G401 (cell line): ENCODE results near the gene TMEM151B. TPM values are rescaled to one million over a fixed set of nuclear protein-coding genes. Genes with fewer than 3 reads are reported as not detected.

Source experiments
- DNase-seq: peaks from one replicate; pipeline ENCODE4 v3.0.0-alpha.2; 2015; ENCODE audit warnings: low spot score
- in situ Hi-C: cut with HindIII; loops from 2 replicates; pipeline ENCODE4 v1.10.0; 2016; ENCODE audit warnings: low sequenced_read_pairs, mixed read lengths
- total RNA-seq: library from RNA; depleted of rRNA; stranded (reverse); fragments of >200 nt; shearing (Covaris generic); gene quantifications from 2 replicates; pipeline ENCODE4 v1.2.3, GENCODE V29; 2014

Gene TMEM151B
- total RNA-seq, 1 experiment from 2014 or later, result 14.6 TPM

DNA sequence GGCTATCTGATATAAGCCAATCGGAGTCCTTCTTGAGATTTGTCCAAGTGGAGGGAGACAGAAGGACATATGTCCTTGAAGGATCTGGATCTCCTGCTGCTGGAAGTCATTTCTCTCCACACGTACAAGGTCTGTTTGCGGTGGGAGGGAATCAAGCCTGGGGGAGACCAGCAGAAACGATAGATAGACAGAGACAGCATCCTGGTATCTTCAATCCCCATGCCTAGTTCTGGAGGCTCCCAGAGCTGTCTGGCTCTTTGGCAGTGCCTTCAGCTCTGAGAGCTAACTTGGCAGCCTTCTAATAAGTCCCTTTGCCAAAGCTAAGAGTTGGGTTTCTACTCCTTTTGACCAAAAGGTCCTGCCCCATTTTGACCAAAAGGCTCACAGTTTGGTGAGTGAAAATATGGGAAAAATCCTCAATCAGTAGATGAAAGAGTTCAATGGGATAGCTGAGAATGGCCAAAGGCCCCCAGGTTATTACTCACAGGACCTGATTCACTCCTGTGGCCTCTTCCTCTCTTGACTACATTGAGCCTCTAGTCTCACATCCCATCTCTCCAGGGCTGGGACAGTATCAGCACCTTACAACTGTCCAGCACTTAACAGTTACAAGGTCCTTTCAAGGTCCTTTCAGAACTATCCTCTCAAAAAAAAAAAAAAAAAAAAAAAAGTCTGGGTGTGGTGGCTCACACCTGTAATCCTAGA, 22.6 kb downstream of the TMEM151B start:
- peak; percentile 80 for DNase-seq
- in situ Hi-C loops, result no loop called here

DNA sequence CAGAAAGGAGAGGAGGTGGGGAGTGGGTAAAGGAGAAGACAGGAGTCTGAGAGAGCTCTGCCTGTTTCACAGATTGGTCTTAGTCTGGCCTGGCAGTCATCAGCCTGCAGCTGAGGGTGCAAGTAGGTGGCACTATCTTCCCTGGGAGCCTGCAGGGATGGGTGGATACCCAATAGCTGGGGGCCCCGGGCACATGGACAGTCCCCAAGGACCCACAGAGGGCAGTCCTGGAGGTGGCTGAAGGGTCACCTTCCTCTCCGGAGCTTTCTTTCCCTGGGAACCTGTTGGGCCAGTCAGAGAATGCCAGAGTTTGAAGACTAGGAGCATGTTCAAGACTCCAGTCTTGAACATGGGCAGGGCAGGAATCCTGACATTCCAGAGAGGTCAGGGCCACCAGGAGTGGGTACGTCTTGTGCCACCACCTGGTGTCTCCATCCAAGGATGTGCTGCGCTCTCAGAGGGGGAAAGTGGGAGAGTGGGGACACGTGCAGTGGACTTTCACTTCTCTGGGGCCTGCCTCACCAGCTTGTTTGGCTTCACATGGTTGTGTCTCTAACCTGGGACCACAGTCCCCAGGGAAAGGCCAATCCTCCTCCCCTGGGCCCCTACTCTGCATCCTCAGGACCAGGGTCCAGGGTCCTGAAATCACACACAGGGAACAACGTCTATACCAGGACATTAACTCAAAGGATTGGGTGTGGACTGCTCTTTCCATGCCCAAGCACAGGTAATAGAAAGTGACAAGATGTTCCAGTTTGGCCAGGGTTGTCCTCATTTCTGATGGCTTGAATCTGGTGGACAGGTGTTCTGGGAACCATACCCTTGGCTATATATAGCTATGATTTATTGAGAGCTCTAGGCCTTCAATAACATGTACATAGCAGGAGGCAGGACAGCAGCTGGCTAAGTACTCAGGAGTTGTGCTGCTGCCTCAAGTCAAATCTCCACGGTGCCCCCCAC, 24.9 kb downstream of the TMEM151B start:
- in situ Hi-C loops, result no loop called here
- DNase-seq, result peak; percentile 64

DNA sequence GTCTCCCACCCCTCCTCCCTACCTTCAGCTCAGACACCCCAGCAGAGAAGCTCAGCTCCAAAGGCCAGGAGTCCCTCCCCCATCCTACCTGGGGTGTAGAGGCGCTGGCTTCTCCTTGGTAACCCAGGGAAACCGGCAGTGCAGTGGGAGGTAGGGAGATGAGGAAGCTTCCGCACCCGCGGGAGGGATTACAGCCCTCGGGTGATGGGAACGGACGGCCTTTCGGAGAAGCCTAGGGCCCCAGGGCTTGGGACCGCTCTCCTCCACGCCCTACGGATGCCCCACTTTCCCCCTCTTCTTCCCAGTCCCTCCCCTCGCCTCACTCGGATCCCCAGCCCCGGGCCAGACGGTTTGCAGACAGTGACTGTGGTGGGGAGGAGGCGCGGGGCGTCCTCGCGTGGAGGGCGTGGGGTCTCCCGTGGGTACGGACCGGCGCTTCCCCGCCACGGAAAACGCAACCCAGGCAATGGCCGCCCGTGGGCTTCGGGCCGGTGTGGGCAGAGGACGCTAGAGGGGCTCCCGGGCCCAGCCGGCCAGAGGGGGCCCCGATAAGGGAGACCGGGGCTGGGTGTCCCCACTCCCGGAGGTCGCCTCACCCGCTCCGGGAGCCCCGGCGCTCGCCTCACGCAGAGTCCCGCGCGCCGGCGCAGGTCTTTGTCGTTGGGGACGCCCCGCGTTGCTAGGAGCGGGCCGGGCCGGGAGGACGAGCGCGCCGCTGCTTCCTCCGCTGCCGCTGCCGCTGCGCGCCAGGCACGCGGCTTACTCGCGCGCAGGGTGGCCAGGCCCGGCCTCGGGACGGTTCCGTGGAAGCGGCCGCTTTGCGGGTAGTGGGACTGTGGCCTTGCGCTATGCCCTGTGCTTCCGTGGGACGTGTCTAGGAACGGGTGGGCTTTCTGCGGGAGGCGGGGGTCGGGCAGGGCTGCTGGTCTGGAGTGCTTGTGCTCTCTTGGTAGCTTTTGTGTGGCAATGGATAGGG, 27.1 kb downstream of the TMEM151B start:
- in situ Hi-C loops, result no loop called here
- peak; percentile 70 for DNase-seq

DNA sequence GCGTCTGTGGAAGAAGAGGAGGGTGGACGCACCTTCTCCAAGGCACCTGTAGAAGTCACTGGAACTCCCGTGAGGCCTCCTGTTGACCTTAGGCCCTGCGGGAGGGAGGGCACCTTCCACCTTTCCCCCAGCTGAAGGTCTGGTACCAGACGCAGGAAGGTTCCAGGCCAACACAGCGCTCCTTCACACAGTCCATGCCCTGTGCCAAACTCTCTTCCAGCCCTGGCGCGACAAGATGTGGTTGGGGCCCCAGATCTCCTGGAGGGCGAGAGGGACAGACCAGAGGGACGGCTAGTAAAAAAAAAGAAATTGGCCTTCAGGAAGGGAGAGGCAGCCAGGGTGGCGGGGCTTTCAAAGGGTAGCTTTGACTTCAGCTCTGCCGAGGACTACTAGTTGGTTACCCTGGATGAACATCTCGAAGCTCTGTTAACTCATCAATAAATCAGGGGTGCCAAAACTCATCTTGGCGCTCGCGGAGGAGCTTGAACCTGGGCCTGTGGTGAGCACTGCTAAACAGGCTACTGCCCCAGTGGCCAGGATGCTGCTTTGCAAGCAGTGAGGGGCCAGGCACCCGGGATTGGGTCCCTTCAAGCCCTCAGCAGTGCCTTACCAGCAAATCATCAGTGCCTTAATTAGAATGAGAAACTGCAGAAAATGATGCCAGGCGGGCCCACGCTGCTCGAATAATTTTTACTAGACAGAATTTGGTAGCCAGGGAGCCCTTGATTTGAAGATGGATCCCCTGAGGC, 28.0 kb downstream of the TMEM151B start:
- DNase-seq, result no peak

DNA sequence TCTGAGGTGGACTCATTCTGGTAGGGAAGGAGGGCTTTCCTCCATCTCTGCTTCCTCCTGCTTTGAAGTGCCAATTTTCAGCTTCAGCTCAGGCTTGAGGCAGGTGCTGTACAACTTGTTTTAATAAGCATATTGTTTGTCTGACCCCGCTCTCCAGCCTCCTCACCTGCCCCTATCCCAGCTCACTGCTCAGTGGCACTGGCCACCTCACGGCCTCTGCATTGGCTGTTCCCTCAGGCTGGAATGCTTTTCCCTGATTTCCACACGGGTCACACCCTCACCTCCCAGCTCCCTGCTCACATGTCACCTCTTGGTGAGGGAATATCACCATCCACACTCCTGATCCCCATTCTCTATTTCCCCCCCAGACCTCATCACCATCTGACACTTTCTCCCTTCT, 28.6 kb downstream of the TMEM151B start:
- in situ Hi-C loops, result no loop called here

More for the DNA sequence above, 28.0 kb downstream of the TMEM151B start:
- in situ Hi-C loops, result no loop called here

DNA sequence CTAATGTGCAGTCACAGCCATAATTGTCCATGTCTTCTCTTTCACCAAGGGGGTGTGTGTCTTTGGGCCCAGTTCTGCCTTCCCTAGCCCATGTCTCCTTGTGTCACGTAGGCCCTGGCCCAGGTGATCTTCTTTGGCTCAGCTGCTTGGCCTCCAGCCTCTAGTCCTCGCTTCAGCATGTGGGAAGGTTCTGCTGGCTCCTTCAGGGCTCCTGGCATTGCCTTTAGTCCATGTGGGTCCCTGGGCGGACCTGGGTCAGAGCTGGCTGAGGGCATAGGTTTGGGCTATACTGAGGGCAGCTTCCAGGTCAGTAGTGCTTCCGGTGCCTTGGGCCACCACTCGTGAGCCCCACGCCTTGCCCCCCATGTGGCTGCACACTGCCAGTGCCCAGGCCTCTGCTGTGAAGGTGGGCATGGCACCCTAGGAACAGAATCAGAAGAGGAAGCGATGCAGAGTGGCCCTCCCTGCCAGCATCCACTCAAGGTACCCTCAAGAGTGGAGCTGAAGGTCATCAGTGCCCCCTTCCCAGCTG, 30.1 kb downstream of the TMEM151B start:
- in situ Hi-C loops, result no loop called here
- no peak for DNase-seq

More for the DNA sequence above, 28.6 kb downstream of the TMEM151B start:
- no peak for DNase-seq

DNA sequence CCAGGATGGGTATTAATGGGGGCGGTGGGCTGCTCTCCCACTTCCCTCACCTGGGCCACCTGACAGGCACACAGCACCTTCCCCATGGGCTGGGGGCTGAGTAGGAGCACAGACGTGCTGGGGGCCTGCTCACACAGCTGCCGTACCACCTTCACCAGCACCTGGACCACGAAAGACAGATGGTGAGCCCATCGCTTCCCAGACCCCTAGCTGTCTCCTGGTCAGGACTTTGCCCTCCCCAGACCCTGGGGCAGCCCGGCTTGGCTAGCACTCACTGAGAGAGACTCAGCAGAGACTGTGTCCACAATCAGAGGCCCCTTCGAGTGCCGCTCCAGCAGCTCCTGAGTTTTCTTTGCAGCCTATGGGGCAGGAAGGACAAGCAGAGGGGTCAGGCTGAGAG, 30.9 kb downstream of the TMEM151B start:
- DNase-seq, result no peak

DNA sequence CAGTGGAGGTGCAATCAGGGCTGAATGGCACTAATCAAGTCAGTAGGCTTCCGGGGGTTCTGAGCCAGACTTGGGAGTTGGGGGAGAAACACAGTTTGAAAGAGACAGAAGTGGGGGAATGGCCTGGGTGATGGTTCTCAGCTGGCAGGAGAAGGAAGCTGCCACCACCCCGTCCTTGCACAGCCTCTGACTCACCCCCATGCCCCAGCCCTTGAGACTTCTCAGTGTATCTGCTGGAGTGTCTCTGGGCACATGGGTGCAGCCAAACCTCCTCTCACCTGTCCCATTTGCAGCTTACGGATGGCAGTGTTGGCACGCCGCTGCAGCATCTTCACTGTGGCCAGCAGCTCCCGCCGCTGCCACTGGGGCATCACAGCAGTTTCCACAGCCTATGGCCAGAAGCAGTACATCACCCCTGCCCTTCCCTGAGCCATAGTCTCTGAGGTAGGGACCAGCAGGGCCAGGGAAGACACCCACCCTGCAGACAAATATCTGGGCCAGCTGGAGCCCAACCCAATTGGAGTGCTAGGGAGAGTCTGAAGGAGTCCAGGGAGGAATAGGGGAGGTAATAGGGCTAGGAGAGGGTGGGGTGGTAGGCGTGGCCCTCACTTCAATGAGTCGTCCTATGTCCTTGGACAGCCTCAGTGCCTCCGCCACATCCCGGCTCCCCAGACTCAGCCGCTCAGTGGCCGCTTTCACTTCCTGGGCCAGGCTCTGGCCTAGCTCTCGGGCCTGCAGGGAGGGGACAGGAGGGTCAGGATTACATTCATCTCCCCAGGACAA, 31.7 kb downstream of the TMEM151B start:
- DNase-seq, result no peak
- in situ Hi-C loops, result no loop called here

More for the DNA sequence above, 30.9 kb downstream of the TMEM151B start:
- in situ Hi-C loops, result no loop called here

DNA sequence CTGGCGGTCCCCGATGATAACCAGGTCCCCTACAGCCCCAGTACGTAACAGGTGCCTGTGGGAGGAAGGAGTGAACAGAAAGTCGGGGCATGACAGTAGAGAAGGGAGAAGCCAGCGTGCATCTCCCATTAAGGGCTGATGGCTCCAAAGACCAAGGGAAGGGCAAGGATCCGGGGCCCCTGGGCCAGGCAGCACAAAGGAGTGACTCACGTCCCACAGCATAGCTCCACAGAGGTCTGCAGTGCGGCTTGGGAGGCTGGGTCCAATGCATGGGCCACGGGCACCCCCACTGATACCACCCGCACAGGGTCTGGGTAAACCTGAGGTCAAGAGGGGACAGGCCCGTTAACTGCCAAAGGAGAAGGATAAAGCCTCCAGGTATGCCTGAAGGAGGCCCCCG, 32.6 kb downstream of the TMEM151B start:
- in situ Hi-C loops, result no loop called here

DNA sequence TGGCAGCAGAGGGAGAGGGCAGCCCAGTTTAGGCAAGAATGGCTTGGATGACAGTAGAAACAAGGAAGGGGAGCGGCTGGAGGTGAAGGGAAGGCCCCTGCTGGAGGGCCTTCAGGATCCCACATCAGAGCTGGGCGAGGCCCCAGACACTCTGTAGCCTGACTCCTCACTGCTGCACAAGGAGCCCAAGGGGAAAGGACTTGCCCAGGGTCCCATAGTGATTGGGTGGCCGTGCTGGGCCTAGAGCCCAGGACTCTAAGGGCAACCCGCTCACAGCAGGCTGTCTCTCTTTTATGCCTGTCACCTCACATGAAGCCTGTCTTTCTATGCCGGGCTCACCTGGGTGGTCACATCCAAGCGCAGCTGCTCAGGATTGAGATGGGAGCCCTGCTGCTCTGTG, 33.6 kb downstream of the TMEM151B start:
- no peak for DNase-seq
- in situ Hi-C loops, result no loop called here

More for the DNA sequence above, 32.6 kb downstream of the TMEM151B start:
- no peak for DNase-seq

DNA sequence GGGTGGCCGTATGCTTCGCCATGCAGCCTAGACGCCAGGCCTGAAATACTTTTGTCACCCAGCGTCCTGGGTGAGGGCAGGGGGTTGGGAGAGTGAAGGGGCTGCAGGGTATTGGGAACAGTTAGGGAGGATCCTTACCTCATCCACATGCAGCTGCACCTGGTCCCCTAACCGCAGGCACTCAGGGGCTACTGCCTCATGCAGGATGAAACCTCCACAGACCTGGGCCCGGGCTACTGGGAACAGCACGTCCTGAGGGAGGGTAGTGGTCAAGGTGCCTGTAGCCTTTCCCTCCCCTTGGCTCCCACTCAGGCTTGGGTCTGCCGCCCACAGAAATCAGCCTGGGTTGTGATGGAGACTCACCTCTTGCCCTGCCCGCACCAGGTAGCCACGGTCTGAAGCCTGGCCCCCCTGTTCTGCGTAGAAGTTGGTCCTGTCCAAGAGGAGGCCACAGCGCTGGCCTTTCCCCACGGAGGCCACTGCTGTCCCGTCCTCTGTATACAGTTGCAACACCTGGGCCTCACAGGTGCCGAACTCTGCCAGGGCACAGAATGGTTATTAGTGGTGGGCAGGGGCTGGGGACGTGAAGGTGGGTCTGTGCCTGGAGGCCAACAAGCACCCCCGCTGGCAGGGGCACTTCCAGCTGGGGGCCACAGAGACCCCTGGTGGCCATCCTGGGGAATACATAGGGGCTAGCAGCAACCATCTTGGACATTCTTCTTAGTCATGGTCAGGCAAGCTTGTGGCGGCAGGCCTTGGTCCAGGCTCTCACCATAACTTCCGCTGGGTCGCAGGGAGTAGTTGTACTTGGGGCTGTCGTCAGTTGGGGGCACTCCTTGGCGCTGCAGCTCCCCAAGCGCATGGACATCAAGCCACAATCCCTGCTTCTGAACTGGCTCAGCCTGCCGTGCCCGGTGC, 34.3 kb downstream of the TMEM151B start:
- DNase-seq, result peak; percentile 71

DNA sequence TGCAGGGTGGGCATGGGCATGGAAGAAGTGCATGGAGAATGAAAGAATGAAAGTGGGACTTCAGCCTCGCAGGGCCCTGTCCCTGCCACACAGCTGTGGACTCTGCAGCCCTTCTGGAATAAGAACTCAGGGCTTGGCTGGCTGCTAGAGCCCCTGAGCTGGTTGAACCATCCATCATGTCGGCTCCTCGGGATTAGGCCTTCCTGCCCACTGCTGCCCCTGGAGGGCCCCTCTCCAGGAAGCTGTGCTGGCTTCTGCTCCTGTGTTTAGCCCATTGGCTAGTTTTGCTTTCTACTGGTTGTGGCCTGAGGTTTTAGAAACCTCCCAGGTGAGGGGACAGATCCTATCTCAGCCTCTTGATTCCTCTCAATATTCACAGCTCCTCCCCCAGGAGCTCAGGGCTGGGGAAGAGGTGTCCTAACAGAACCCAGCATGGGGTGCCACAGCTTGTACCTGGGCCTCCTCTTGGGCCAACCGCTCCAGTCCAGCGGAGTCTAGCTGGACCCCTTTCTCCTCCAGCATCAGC, 35.0 kb downstream of the TMEM151B start:
- DNase-seq, result no peak
- in situ Hi-C loops, result no loop called here

More for the DNA sequence above, 34.3 kb downstream of the TMEM151B start:
- in situ Hi-C loops, result no loop called here

DNA sequence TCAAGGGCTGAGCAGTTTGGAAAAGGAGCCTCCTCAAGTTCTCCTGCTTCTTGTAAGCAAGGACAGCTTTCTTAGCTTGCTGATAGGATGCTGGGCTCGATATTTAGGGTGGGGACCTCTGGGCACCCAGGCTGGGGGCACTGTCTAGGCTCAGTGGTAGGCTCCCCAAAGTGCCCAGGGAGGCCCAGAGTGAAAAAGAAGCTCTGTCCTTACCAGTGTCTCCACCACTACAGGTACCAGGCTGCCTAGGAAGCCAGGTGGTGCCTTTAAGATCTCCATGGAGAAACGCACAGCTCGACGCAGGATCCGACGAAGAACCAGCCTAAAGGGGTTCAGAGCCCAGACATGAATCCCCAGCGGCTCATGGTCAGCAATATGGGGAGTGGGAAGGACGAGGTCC, 36.5 kb downstream of the TMEM151B start:
- in situ Hi-C loops, result no loop called here
- DNase-seq, result no peak

DNA sequence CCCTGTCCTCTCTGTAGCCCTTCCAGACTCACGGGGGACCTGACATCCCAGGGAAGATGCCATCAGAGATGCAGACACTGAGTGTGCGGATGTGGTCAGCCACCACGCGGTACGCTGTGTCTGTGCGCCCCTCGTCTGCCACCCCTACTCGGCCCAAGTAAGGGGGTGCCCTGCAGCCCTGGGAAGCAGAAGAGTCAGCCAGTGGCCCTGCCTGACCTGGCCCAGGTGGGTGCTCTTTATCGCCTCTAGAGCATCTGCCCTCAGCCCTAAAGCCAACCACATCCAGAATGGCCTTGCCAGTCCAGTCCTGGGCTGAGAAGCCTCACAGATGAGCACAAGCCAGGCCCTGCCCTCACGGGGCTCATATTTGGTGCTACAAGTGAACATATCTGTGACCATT, 37.0 kb downstream of the TMEM151B start:
- in situ Hi-C loops, result no loop called here

DNA sequence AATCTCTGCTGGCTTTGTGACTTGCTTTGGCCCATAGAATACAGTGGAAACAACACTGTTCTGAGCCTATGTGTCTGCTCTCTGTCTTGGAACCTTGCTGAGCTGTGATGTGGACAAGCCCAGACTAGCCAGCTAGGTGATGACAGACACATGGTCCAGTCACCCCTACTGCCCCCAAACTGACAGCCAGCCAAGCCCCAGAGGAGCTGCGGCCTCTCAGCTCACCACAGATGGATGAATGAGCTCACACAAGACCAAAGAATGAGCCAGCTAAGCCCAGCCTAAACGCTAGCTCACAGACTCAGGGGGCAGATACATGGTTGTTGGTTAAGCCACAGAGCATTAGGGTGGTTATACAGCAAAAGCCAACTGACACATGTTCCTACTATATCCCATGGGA, 38.8 kb downstream of the TMEM151B start:
- in situ Hi-C loops, result no loop called here

More for the DNA sequence above, 37.0 kb downstream of the TMEM151B start:
- DNase-seq, result no peak

DNA sequence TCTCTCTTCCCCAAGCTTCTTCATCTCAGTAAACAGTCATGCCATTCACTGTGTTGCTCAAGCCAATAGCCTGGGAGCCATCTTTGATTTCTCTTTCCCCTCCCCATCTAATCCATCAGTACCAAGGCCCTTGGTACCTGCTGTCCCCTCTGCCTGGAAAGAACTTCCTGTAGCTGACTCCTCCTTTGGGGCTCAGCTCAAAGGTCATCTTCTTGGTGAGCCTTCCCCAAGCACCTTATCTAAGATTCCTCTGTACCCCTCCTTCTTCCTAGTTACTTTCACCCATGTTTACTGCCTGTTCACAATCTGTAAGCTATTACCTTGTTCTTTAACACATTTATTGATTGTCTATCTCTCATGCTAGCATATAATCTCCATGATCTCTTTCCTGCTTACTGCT, 39.4 kb downstream of the TMEM151B start:
- no peak for DNase-seq
- in situ Hi-C loops, result no loop called here

More for the DNA sequence above, 38.8 kb downstream of the TMEM151B start:
- no peak for DNase-seq
